Measurements from ENCODE around the gene ZDHHC11.
"Not testable (repeated sequence)": the region's sequence is repeated elsewhere in the genome, so short reads cannot be mapped to it uniquely, and the experiment has no call there.

ZDHHC11 gene

DNA sequence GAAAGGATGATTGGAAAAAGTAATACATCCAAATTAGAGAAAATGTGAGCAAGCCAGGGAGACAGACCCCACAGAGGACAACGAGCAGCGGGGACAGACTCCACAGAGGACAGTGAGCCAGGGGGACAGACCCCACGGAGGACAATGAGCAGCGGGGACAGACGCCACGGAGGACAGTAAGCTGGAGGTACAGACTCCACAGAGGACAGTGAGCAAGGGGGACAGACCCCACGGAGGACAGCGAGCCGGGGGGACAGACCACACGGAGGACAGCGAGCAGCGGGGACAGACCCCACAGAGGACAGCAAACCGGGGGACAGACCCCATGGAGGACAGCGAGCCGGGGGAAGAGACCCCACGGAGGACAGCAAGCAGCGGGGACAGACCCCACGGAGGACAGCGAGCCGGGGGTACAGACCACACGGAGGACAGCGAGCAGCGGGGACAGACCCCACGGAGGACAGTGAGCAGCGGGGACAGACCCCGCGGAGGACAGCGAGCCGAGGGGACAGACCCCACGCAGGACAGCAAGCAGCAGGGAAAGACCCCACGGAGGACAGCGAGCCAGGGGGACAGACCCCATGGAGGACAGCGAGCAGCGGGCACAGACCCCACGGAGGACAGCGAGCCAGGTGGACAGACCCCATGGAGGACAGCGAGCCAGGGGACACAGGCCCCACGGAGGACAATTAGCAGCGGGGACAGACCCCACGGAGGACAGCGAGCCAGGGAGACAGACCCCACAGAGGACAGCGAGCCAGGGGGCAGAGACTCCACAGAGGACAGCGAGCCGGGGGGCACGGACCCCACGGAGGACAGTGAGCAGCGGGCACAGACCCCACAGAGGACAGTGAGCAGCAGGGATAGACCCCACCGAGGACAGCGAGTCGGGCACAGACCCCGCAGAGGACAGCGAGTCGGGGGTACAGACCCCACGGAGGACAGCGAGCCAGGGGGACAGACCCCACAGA, 1.9 kb upstream of the ZDHHC11 start:
- TF ChIP-seq, protein P1, sequence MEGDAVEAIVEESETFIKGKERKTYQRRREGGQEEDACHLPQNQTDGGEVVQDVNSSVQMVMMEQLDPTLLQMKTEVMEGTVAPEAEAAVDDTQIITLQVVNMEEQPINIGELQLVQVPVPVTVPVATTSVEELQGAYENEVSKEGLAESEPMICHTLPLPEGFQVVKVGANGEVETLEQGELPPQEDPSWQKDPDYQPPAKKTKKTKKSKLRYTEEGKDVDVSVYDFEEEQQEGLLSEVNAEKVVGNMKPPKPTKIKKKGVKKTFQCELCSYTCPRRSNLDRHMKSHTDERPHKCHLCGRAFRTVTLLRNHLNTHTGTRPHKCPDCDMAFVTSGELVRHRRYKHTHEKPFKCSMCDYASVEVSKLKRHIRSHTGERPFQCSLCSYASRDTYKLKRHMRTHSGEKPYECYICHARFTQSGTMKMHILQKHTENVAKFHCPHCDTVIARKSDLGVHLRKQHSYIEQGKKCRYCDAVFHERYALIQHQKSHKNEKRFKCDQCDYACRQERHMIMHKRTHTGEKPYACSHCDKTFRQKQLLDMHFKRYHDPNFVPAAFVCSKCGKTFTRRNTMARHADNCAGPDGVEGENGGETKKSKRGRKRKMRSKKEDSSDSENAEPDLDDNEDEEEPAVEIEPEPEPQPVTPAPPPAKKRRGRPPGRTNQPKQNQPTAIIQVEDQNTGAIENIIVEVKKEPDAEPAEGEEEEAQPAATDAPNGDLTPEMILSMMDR (IDR thresholded peaks at IDR 0.05; ENCODE audit: insufficient read depth, low read depth, low read length, missing control alignments), result no peak
- no peak for DNase-seq (ENCODE audit: low read depth)
- H3K4me3 ChIP-seq (ENCODE audit: low read depth, low read length), result no peak overlapping the region

DNA sequence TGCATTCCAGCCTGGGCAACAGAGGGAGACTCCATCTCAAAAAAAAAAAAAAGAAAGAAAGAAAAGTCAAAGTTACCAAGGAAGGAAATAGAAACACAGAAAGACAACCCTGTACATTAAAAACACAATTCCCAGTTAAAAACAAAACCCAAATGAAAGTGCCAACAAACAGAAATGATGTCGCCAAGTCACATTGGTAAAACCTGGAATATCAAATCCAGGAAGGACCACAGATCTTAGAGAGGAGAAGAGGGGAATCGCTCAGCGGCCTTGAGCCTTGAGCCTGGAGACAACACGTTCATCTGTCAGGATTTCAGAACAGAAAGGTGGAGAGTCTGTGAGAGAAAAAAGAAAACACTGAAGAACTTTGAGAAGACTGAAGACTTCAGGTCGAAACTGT, 1.2 kb upstream of the ZDHHC11 start:
- H3K4me3 ChIP-seq (ENCODE audit: low read depth, low read length), result no peak overlapping the region
- TF ChIP-seq, protein P1 (IDR thresholded peaks at IDR 0.05; ENCODE audit: insufficient read depth, low read depth, low read length, missing control alignments), result no peak
- DNase-seq (ENCODE audit: low read depth), result no peak

DNA sequence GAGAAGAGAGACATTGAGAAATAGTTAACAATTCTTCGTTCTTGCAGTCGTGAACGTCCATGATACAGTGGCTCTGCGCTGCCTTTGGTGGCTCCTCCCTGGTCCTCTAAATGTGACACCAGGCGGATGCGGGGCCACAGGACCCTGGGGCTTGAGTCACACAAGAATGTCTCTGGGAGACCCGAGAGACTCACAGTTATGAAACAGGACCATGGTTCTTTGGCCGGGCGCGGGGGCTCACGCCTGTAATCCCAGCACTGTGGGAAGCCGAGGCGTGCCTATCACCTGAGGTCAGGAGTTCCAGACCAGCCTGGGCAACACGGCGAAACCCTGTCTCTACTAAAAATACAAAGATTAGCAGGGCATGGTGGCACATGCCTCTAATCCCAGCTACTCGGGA, 767 bp upstream of the ZDHHC11 start:
- TF ChIP-seq, protein P1 (IDR thresholded peaks at IDR 0.05; ENCODE audit: insufficient read depth, low read depth, low read length, missing control alignments), result no peak
- no peak for DNase-seq (ENCODE audit: low read depth)

DNA sequence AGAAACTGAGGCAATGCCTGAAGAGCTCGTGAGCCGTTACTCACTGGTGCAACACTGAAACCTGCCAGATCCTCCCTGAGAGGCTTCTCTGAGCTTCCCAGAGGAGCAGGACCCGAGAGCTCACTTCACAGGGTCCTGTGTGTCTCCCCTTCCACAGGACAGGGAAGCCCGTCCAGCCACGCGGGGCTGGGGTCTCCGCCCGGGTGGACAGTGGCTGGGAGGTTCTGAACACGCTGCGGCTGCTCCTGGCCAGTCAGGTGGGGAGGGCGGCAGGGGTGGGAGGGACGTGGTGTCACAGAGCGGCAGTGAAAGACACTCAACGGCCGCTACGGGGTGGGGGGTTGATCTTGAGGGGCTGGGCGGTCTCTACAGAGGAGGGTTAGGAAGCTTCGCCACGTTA, 290 bp upstream of the ZDHHC11 start:
- DNase-seq (ENCODE audit: low read depth), result no peak
- no peak overlapping the region for H3K4me3 ChIP-seq (ENCODE audit: low read depth, low read length)
- TF ChIP-seq, protein P1 (IDR thresholded peaks at IDR 0.05; ENCODE audit: insufficient read depth, low read depth, low read length, missing control alignments), result no peak

More for the DNA sequence above, 767 bp upstream of the ZDHHC11 start:
- no peak overlapping the region for H3K4me3 ChIP-seq (ENCODE audit: low read depth, low read length)

DNA sequence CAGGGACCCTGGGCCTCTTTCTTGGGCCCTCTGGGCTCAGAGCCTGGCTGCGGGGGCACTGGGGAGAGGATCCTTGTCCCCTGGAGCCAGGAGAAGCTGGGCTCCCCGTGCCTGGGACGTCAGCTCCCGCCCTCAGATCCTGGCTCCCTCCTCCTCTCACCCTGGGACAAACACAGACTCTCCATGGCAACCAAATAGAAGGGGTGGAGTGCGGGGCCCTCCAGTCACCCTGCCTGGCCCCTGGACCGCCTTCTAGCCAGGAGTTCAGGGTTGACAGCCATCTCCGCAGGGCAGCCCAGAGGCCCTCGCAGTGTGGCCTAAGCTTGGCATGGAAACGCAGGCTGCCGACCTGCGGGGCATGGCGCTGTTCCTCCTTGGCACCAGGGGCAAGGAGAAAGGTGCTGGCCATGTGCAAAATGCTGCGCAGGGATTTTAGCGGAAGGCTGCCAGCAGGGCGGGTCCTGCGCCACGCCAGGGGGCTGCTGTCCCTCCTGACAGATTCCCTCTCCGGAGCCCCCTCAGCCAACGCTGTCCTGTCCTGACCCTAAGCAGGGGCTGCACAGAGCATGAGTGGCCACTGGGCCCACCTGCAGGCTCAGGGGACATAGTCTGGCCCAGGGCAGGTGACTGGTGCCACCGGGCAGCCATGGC, 1.0 kb downstream of the ZDHHC11 start:
- TF ChIP-seq, protein P1 (IDR thresholded peaks at IDR 0.05; ENCODE audit: insufficient read depth, low read depth, low read length, missing control alignments), result no peak
- H3K4me3 ChIP-seq (ENCODE audit: low read depth, low read length), result no peak overlapping the region

DNA sequence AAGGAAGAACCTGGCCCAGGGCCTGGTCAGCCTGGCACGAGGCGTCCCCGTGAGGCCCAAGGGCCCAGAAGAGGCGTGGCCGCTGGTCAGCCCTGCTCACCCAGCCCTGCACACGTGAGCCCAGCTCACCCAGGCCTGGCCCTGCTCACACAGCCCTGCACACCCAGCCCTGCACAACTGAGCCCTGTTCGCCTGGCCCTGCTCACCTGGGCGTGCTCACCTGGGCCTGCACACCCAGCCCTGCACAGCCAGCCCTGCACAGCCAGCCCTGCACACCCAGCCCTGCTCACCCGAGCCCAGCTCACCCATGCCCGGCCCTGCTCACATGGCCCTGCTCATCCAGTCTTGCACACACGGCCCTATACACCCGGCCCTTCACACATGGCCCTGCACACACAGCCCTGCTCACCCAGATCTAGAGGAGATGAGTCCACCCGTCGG, 2.1 kb downstream of the ZDHHC11 start:
- H3K4me3 ChIP-seq (ENCODE audit: low read depth, low read length), result no peak overlapping the region
- DNase-seq (ENCODE audit: low read depth), result no peak
- TF ChIP-seq, protein P1 (IDR thresholded peaks at IDR 0.05; ENCODE audit: insufficient read depth, low read depth, low read length, missing control alignments), result no peak

More for the DNA sequence above, 1.0 kb downstream of the ZDHHC11 start:
- no peak for DNase-seq (ENCODE audit: low read depth)

DNA sequence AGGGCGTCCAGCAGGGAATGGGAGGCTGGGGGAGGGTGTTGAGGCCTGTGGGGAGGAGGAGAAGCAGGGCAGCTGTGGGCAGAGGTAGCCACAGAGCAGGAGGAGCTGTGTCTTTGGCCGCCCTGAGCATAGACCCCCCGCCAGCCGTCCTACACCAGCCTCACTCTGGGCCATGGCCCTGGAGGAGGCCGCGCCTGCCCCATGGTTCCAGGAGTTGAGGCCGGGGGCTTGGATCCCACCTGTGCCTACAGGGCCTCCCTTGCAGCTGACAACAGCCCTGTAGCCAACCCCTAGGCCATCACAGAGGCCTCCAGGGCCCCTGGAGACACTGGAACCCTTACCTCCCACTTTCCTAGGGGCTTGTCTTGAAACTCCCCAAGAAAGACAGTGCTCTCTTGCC, 3.0 kb downstream of the ZDHHC11 start:
- not testable (repeated sequence) for H3K4me3 ChIP-seq (ENCODE audit: low read depth, low read length); DNase-seq (ENCODE audit: low read depth)

DNA sequence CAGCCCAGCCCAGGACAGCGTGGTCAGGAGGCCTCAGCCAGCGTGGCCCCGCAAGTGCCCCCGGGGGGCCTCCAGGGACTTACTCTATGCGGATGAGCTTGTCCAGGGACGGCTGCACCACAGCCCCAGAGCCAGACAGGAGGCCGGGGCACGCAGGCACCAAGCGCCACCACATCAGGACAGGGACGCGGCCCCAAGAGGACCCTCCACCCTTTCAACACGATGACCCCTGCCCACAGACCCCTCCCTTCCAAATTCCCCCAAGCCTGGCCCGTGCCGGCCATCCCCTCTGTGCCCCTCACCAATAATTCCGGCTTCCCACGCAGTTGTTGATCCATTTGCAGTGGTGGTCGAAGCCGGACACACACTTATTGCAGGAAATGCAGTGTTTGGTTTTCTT, 3.6 kb downstream of the ZDHHC11 start:
- H3K4me3 ChIP-seq (ENCODE audit: low read depth, low read length); DNase-seq (ENCODE audit: low read depth): not testable (repeated sequence)

DNA sequence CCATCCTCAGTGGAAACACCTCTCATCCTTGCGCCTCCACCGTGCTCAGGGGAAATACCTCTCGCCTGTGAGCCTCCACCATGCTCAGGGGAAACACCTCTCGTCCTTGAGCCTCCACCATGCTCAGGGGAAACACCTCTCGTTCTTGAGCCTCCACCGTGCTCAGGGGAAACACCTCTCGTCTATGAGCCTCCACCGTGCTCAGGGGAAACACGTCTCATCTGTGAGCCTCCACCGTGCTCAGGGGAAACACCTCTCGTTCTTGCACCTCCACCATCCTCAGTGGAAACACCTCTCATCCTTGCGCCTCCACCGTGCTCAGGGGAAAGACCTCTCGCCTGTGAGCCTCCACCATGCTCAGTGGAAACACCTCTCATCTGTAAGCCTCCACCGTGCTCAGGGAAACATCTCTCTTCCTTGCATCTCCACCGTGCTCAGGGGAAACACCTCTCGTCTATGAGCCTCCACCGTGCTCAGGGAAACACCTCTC, 4.1 kb downstream of the ZDHHC11 start:
- peak; percentile 51 for DNase-seq (ENCODE audit: low read depth)
- H3K4me3 ChIP-seq (ENCODE audit: low read depth, low read length), result not testable (repeated sequence)

DNA sequence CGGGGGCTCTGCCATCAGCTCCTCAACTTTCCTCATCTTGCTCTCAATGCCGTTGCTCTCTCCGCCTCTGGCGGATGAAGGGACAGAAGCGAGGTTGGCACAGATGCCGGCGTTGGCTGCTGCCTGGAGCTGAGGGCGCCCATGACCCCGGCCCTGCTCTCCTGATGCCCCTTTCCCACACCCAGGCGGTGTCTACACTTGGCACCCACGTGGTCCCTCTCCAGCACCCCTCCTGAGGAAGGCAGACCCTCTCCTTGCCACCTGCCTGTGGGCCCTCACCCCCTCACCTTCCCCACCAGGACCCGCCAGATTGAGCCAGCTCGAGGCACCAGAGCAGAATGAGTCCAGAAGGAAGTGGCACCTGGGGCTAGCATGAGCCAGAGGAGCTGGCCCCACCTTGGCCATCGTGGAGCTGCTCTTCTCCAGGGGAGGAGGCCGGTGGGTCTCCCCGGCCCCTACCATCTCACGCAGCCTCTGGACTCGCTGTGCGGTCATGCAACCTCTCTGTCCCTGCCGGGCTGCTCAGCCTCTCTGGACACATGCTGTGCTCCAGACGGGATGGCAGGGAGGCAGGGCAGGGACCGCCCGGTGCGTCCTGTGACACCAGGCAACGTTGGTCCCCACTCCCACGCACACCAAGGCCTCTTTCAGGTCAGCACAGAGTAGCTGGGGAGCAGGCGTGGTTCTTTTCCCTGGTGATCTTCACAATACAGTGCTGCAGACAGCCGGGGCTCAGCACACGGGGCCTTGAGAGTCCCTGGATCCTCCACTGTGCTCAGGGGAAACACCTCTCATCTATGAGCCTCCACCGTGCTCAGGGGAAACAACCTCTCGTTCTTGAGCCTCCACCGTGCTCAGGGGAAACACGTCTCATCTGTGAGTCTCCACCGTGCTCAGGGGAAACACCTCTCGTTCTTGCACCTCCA, 4.8 kb downstream of the ZDHHC11 start:
- H3K4me3 ChIP-seq (ENCODE audit: low read depth, low read length); DNase-seq (ENCODE audit: low read depth): not testable (repeated sequence)
